Keratinocyte (primary cell): Measurements from ENCODE around the gene C3orf70.

ENCODE experiments used
- EZH2 ChIP-seq: IDR thresholded peaks from one replicate; pipeline ENCODE4 v1.6.1; 2012; ENCODE audit warnings: inconsistent platforms, mild to moderate bottlenecking, low read length, moderate library complexity
- TF ChIP-seq, protein P1 (sequence below), 3 experiments: IDR thresholded peaks in 1 of 3; conservative IDR thresholded peaks in 1 of 3; optimal IDR thresholded peaks in 1 of 3; 2 replicates in 2 of 3; 3 replicates in 1 of 3; pipeline versions ENCODE3 to v1.5.1; 2011; ENCODE audit warnings: low read length in 3 of 3, mild to moderate bottlenecking in 3 of 3, moderate library complexity in 2 of 3, control low read depth in 1 of 3, inconsistent platforms in 1 of 3; ENCODE audit not compliant: insufficient read depth in 2 of 3; ENCODE audit errors: extremely low read depth in 1 of 3

DNA sequence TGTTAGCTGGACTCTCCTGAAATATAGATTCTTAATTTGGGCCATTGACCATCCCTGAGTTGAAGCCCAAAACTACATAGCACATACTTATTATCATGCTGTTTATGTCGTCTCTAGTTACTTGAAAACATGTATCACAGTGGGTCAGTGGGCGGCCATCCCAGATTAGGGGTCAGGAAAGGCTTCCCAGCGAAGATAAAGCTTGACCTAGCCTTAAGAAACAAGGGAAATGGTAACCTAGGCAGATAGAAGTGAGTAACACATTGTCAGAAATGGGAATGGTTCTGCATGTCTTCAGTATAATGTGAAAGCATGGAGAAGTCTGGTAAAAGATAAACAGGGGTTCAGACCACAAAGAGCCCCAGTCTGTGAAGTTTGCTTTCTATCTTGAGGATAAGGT is 124.7 kb downstream of the C3orf70 start:
- TF ChIP-seq, protein P1, sequence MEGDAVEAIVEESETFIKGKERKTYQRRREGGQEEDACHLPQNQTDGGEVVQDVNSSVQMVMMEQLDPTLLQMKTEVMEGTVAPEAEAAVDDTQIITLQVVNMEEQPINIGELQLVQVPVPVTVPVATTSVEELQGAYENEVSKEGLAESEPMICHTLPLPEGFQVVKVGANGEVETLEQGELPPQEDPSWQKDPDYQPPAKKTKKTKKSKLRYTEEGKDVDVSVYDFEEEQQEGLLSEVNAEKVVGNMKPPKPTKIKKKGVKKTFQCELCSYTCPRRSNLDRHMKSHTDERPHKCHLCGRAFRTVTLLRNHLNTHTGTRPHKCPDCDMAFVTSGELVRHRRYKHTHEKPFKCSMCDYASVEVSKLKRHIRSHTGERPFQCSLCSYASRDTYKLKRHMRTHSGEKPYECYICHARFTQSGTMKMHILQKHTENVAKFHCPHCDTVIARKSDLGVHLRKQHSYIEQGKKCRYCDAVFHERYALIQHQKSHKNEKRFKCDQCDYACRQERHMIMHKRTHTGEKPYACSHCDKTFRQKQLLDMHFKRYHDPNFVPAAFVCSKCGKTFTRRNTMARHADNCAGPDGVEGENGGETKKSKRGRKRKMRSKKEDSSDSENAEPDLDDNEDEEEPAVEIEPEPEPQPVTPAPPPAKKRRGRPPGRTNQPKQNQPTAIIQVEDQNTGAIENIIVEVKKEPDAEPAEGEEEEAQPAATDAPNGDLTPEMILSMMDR (optimal IDR thresholded peaks at IDR 0.05 in 1 of 3, IDR thresholded peaks at IDR 0.05 in 1 of 3, conservative IDR thresholded peaks at IDR 0.05 in 1 of 3; ENCODE audit: extremely low read depth in 1 of 3, insufficient read depth in 2 of 3, low read length in 3 of 3): no peak
- TF ChIP-seq EZH2: no peak
